HK-2 (cell line): ENCODE results near the gene CCR5AS.
"Not testable (repeated sequence)": the region's sequence is repeated elsewhere in the genome, so short reads cannot be mapped to it uniquely, and the experiment has no call there.

ENCODE experiments used
- DNase-seq: peaks from one replicate; pipeline ENCODE4 v3.0.0-alpha.2; 2018; ENCODE audit not compliant: unreplicated experiment

CCR5AS gene

GRCh38 chr3:46406788-46407611 lies at the start of gene CCR5AS, which contains the start of gene CCRL2:
TSS of gene CCR5AS (minus strand) at chr3:46407066.
TSS of gene CCRL2 (plus strand) at chr3:46407259. CDS start at chr3:46408080, 821 bp downstream.
- no peak for DNase-seq

- DNase-seq = no peak
These were observed 49.3 kb upstream of the CCR5AS start for GRCh38 chr3:46456118-46456517.

- no peak for DNase-seq
These were observed 48.6 kb upstream of the CCR5AS start for GRCh38 chr3:46455231-46456115.

- DNase-seq = no peak
These were observed 47.7 kb upstream of the CCR5AS start for GRCh38 chr3:46454606-46455005.

- no peak for DNase-seq
These were observed 47.3 kb upstream of the CCR5AS start for GRCh38 chr3:46454209-46454595.

GRCh38 chr3:46453526-46454208 lies 46.8 kb upstream of the CCR5AS start:
- DNase-seq = no peak

- no peak for DNase-seq
These were observed 43.1 kb upstream of the CCR5AS start for GRCh38 chr3:46449755-46450552.

GRCh38 chr3:46448721-46449120 lies 41.9 kb upstream of the CCR5AS start:
- DNase-seq = no peak

GRCh38 chr3:46447228-46447985 lies 40.5 kb upstream of the CCR5AS start:
- no peak for DNase-seq

- no peak for DNase-seq
These were observed 36.0 kb upstream of the CCR5AS start for GRCh38 chr3:46442576-46443530.

GRCh38 chr3:46440531-46441294 lies 33.8 kb upstream of the CCR5AS start:
- no peak for DNase-seq

- DNase-seq = no peak
These were observed 32.0 kb upstream of the CCR5AS start for GRCh38 chr3:46438831-46439230.

GRCh38 chr3:46435081-46435726 lies 28.3 kb upstream of the CCR5AS start:
- DNase-seq = no peak

GRCh38 chr3:46433841-46434240 lies 27.0 kb upstream of the CCR5AS start:
- DNase-seq = no peak

- DNase-seq = not testable (repeated sequence)
These were observed 26.3 kb upstream of the CCR5AS start for GRCh38 chr3:46433118-46433517.

GRCh38 chr3:46431905-46432304 lies 25.0 kb upstream of the CCR5AS start:
- DNase-seq = not testable (repeated sequence)

- not testable (repeated sequence) for DNase-seq
These were observed 24.0 kb upstream of the CCR5AS start for GRCh38 chr3:46430879-46431278.

- no peak for DNase-seq
These were observed 22.8 kb upstream of the CCR5AS start for GRCh38 chr3:46429671-46430070.
